H1 (cell line): ENCODE results near the gene MRPL36. TPM values are rescaled to one million over a fixed set of nuclear protein-coding genes. Genes with fewer than 3 reads are reported as not detected.

Experiments
- CTBP2 ChIP-seq: IDR thresholded peaks from 2 replicates; pipeline ENCODE4 v1.7.0; 2011; ENCODE audit warnings: borderline replicate concordance, mild to moderate bottlenecking, moderate library complexity, mixed read lengths, low read length; ENCODE audit not compliant: insufficient read depth, insufficient read length
- FOSL1 ChIP-seq: IDR thresholded peaks from 2 replicates; pipeline ENCODE4 v1.6.1; 2011; ENCODE audit warnings: mild to moderate bottlenecking, low read depth, low read length, moderate library complexity; ENCODE audit not compliant: insufficient read depth
- KDM4A ChIP-seq: IDR thresholded peaks from one replicate; pipeline ENCODE4 v1.7.1; 2012; ENCODE audit warnings: low read depth, mild to moderate bottlenecking, moderate library complexity, low read length, inconsistent platforms; ENCODE audit not compliant: severe bottlenecking
- SIRT6 ChIP-seq: IDR thresholded peaks from one replicate; pipeline ENCODE4 v1.7.1; 2012; ENCODE audit warnings: low read length, inconsistent platforms
- SP1 ChIP-seq: IDR thresholded peaks from 2 replicates; pipeline ENCODE4 v1.6.1; 2011; ENCODE audit warnings: low read depth, low read length
- ZNF274 ChIP-seq: IDR thresholded peaks from 2 replicates; pipeline ENCODE4 v1.7.0; 2012; ENCODE audit warnings: low read length, borderline replicate concordance; ENCODE audit errors: extremely low read depth
- polyA plus RNA-seq, 7 experiments: library from polyadenylated mRNA; depleted of rRNA in 3 of 7; stranded (reverse) in 5 of 7; unstranded in 2 of 7; fragments of >200 nt in 5 of 7; fragments of 200-250 nt in 2 of 7; gene quantifications; 1 replicate in 5 of 7; 2 replicates in 1 of 7; 4 replicates in 1 of 7; pipeline versions ENCODE4 v1.2.1 to v1.2.3, GENCODE V29; 2011 to 2013; ENCODE audit warnings: missing spikeins in 2 of 7, mixed read lengths in 2 of 7
- total RNA-seq: library from RNA; stranded (reverse); fragmentation: NEBNext Ultra II Directional; extraction: Animal tissue kit (Norgen Biotek cat#: 25700); gene quantifications from 2 replicates; pipeline ENCODE4 v1.2.1, GENCODE V29; 2021
- TF ChIP-seq, protein P1 (sequence below): fragments of 300-600 bp; sonication (generic); IDR thresholded peaks from 2 replicates; pipeline ENCODE4 v1.7.1; 2012; ENCODE audit warnings: low read length, moderate library complexity, mild to moderate bottlenecking, inconsistent platforms; ENCODE audit not compliant: insufficient replicate concordance
- TF ChIP-seq, protein P2 (sequence below): IDR thresholded peaks from 2 replicates; pipeline ENCODE4 v1.6.1; 2012; ENCODE audit warnings: low read length, inconsistent platforms

MRPL36 gene
- total and polyA plus RNA-seq, 2 of the 8 experiments (the other 6 are each of a cell fraction or from before 2014, with no cell fraction given) = 56.3 to 81.5 TPM

DNA sequence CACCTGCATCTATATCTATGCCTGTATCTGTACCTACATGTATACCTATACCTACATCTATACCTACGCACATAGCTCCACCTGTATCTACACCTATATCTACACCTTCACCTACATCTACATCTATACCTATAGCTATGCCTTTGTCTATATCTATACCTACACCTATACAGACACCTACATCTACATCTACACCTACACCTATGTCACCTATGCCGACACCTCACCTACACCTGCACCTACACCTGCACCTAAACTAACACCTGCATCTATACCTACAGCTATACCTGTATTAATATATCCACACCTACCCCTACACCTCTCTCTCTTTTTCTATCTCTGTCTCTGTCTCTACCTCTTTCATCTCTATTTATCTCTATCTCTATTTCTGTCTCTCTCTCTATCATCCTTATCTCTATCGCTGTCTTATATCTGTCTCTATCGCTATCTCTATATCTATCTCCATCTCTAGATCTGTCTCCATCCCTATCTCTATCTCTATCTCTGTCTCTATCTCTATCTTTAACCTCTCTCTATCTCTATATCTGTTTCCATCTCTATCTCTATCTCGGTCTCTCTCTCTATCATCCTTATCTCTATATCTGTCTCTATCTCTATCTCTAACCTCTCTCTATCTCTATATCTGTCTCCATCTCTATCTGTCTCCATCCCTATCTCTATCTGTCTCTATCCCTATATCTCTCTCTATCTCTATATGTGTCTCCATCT is 45.2 kb upstream of the MRPL36 start (continued):
- TF ChIP-seq, protein P1, sequence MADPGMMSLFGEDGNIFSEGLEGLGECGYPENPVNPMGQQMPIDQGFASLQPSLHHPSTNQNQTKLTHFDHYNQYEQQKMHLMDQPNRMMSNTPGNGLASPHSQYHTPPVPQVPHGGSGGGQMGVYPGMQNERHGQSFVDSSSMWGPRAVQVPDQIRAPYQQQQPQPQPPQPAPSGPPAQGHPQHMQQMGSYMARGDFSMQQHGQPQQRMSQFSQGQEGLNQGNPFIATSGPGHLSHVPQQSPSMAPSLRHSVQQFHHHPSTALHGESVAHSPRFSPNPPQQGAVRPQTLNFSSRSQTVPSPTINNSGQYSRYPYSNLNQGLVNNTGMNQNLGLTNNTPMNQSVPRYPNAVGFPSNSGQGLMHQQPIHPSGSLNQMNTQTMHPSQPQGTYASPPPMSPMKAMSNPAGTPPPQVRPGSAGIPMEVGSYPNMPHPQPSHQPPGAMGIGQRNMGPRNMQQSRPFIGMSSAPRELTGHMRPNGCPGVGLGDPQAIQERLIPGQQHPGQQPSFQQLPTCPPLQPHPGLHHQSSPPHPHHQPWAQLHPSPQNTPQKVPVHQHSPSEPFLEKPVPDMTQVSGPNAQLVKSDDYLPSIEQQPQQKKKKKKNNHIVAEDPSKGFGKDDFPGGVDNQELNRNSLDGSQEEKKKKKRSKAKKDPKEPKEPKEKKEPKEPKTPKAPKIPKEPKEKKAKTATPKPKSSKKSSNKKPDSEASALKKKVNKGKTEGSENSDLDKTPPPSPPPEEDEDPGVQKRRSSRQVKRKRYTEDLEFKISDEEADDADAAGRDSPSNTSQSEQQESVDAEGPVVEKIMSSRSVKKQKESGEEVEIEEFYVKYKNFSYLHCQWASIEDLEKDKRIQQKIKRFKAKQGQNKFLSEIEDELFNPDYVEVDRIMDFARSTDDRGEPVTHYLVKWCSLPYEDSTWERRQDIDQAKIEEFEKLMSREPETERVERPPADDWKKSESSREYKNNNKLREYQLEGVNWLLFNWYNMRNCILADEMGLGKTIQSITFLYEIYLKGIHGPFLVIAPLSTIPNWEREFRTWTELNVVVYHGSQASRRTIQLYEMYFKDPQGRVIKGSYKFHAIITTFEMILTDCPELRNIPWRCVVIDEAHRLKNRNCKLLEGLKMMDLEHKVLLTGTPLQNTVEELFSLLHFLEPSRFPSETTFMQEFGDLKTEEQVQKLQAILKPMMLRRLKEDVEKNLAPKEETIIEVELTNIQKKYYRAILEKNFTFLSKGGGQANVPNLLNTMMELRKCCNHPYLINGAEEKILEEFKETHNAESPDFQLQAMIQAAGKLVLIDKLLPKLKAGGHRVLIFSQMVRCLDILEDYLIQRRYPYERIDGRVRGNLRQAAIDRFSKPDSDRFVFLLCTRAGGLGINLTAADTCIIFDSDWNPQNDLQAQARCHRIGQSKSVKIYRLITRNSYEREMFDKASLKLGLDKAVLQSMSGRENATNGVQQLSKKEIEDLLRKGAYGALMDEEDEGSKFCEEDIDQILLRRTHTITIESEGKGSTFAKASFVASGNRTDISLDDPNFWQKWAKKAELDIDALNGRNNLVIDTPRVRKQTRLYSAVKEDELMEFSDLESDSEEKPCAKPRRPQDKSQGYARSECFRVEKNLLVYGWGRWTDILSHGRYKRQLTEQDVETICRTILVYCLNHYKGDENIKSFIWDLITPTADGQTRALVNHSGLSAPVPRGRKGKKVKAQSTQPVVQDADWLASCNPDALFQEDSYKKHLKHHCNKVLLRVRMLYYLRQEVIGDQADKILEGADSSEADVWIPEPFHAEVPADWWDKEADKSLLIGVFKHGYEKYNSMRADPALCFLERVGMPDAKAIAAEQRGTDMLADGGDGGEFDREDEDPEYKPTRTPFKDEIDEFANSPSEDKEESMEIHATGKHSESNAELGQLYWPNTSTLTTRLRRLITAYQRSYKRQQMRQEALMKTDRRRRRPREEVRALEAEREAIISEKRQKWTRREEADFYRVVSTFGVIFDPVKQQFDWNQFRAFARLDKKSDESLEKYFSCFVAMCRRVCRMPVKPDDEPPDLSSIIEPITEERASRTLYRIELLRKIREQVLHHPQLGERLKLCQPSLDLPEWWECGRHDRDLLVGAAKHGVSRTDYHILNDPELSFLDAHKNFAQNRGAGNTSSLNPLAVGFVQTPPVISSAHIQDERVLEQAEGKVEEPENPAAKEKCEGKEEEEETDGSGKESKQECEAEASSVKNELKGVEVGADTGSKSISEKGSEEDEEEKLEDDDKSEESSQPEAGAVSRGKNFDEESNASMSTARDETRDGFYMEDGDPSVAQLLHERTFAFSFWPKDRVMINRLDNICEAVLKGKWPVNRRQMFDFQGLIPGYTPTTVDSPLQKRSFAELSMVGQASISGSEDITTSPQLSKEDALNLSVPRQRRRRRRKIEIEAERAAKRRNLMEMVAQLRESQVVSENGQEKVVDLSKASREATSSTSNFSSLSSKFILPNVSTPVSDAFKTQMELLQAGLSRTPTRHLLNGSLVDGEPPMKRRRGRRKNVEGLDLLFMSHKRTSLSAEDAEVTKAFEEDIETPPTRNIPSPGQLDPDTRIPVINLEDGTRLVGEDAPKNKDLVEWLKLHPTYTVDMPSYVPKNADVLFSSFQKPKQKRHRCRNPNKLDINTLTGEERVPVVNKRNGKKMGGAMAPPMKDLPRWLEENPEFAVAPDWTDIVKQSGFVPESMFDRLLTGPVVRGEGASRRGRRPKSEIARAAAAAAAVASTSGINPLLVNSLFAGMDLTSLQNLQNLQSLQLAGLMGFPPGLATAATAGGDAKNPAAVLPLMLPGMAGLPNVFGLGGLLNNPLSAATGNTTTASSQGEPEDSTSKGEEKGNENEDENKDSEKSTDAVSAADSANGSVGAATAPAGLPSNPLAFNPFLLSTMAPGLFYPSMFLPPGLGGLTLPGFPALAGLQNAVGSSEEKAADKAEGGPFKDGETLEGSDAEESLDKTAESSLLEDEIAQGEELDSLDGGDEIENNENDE = no peak
- TF ChIP-seq, protein P2, sequence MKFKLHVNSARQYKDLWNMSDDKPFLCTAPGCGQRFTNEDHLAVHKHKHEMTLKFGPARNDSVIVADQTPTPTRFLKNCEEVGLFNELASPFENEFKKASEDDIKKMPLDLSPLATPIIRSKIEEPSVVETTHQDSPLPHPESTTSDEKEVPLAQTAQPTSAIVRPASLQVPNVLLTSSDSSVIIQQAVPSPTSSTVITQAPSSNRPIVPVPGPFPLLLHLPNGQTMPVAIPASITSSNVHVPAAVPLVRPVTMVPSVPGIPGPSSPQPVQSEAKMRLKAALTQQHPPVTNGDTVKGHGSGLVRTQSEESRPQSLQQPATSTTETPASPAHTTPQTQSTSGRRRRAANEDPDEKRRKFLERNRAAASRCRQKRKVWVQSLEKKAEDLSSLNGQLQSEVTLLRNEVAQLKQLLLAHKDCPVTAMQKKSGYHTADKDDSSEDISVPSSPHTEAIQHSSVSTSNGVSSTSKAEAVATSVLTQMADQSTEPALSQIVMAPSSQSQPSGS = no peak
- TF ChIP-seq CTBP2 = no peak
- TF ChIP-seq FOSL1 = no peak
- no peak for TF ChIP-seq SP1
- no peak for TF ChIP-seq KDM4A
- TF ChIP-seq ZNF274 = no peak
- TF ChIP-seq SIRT6 = no peak
